ENCODE results near the gene TGFBR1. TPM values are rescaled to one million over a fixed set of nuclear protein-coding genes. Genes with fewer than 3 reads are reported as not detected.
A peak's percentile ranks its signal among the peaks of the same experiment; 100 is the strongest.

TGFBR1 gene
- total RNA-seq, 3 donors from 2014 or later, result 14.6 to 19.6 (median 17.0) TPM

- peak; percentile 76 to 80 for ATAC-seq
- peaks cover 18% of the 10 kb centered on the region for H3K36me3 Mint-ChIP-seq (ENCODE audit: insufficient read depth)
- no peaks in the 10 kb centered on the region for H3K27me3 Mint-ChIP-seq (ENCODE audit: low read depth)
- peaks cover 80% of the 10 kb centered on the region for H3K4me1 Mint-ChIP-seq (ENCODE audit: low read depth)
- no peaks in the 10 kb centered on the region for H3K9me3 Mint-ChIP-seq
- no peak overlapping the region for H3K4me3 Mint-ChIP-seq
- no peak for DNase-seq
Measured at GRCh38 chr9:99127356-99128132, 22.6 kb downstream of the TGFBR1 start.

GRCh38 chr9:99128133-99128406 lies 23.2 kb downstream of the TGFBR1 start:
- H3K9me3 Mint-ChIP-seq, result no peaks in the 10 kb centered on the region
- DNase-seq, result no peak
- ATAC-seq, result peak; percentile 51 to 55
- H3K36me3 Mint-ChIP-seq (ENCODE audit: insufficient read depth), result peaks cover 18% of the 10 kb centered on the region
- H3K4me3 Mint-ChIP-seq, result no peak overlapping the region
- no peaks in the 10 kb centered on the region for H3K27me3 Mint-ChIP-seq (ENCODE audit: low read depth)
- H3K4me1 Mint-ChIP-seq (ENCODE audit: low read depth), result peaks cover 81% of the 10 kb centered on the region

- H3K4me3 Mint-ChIP-seq, result peak overlapping the region; percentile 29
- no peaks in the 10 kb centered on the region for H3K9me3 Mint-ChIP-seq
- peaks cover 79% of the 10 kb centered on the region for H3K4me1 Mint-ChIP-seq (ENCODE audit: low read depth)
- H3K36me3 Mint-ChIP-seq (ENCODE audit: insufficient read depth), result peaks cover 17% of the 10 kb centered on the region
- H3K27me3 Mint-ChIP-seq (ENCODE audit: low read depth), result no peaks in the 10 kb centered on the region
- DNase-seq (no peak), ATAC-seq (no peak)
Measured at GRCh38 chr9:99129091-99129490, 24.2 kb downstream of the TGFBR1 start.

GRCh38 chr9:99130069-99130468 lies 25.2 kb downstream of the TGFBR1 start:
- no peaks in the 10 kb centered on the region for H3K27me3 Mint-ChIP-seq (ENCODE audit: low read depth)
- H3K4me3 Mint-ChIP-seq, result no peak overlapping the region
- H3K9me3 Mint-ChIP-seq, result no peaks in the 10 kb centered on the region
- peaks cover 15% of the 10 kb centered on the region for H3K36me3 Mint-ChIP-seq (ENCODE audit: insufficient read depth)
- DNase-seq, result no peak
- peaks cover 79% of the 10 kb centered on the region for H3K4me1 Mint-ChIP-seq (ENCODE audit: low read depth)
- ATAC-seq, result peak; percentile 39 to 42

GRCh38 chr9:99133145-99133544 lies 28.2 kb downstream of the TGFBR1 start:
- DNase-seq (no peak), ATAC-seq (no peak)
- Mint-ChIP-seq H3K36me3 (ENCODE audit: insufficient read depth) (peaks cover 8% of the 10 kb centered on the region), H3K9me3 (no peaks in the 10 kb centered on the region), H3K27me3 (ENCODE audit: low read depth) (no peaks in the 10 kb centered on the region), H3K4me1 (ENCODE audit: low read depth) (peaks cover 76% of the 10 kb centered on the region), H3K4me3 (no peak overlapping the region)

- ATAC-seq (peak; percentile 53 to 57), DNase-seq (no peak)
- Mint-ChIP-seq H3K9me3 (no peaks in the 10 kb centered on the region), H3K4me1 (ENCODE audit: low read depth) (peaks cover 70% of the 10 kb centered on the region), H3K27me3 (ENCODE audit: low read depth) (no peaks in the 10 kb centered on the region), H3K36me3 (ENCODE audit: insufficient read depth) (peaks cover 13% of the 10 kb centered on the region), H3K4me3 (peak overlapping the region; percentile 56)
Measured at GRCh38 chr9:99134893-99135341, 30.0 kb downstream of the TGFBR1 start.

GRCh38 chr9:99135456-99135855 lies 30.5 kb downstream of the TGFBR1 start:
- no peaks in the 10 kb centered on the region for H3K27me3 Mint-ChIP-seq (ENCODE audit: low read depth)
- DNase-seq, result no peak
- H3K4me3 Mint-ChIP-seq, result peak overlapping the region; percentile 56

GRCh38 chr9:99137225-99137624 lies 32.3 kb downstream of the TGFBR1 start:
- peaks cover 57% of the 10 kb centered on the region for H3K4me1 Mint-ChIP-seq (ENCODE audit: low read depth)
- peaks cover 19% of the 10 kb centered on the region for H3K36me3 Mint-ChIP-seq (ENCODE audit: insufficient read depth)
- no peaks in the 10 kb centered on the region for H3K27me3 Mint-ChIP-seq (ENCODE audit: low read depth)
- ATAC-seq, result no peak
- H3K9me3 Mint-ChIP-seq, result no peaks in the 10 kb centered on the region
- DNase-seq, result no peak
- no peak overlapping the region for H3K4me3 Mint-ChIP-seq

More at GRCh38 chr9:99135456-99135855, 30.5 kb downstream of the TGFBR1 start:
- peak; percentile 61 to 68 for ATAC-seq
- peaks cover 13% of the 10 kb centered on the region for H3K36me3 Mint-ChIP-seq (ENCODE audit: insufficient read depth)
- peaks cover 66% of the 10 kb centered on the region for H3K4me1 Mint-ChIP-seq (ENCODE audit: low read depth)
- H3K9me3 Mint-ChIP-seq, result no peaks in the 10 kb centered on the region

- H3K36me3 Mint-ChIP-seq (ENCODE audit: insufficient read depth), result peaks cover 22% of the 10 kb centered on the region
- no peaks in the 10 kb centered on the region for H3K9me3 Mint-ChIP-seq
- H3K4me1 Mint-ChIP-seq (ENCODE audit: low read depth), result peaks cover 53% of the 10 kb centered on the region
- no peaks in the 10 kb centered on the region for H3K27me3 Mint-ChIP-seq (ENCODE audit: low read depth)
- no peak overlapping the region for H3K4me3 Mint-ChIP-seq
- no peak for ATAC-seq
- no peak for DNase-seq
Measured at GRCh38 chr9:99137891-99138290, 33.0 kb downstream of the TGFBR1 start.

- Mint-ChIP-seq H3K36me3 (ENCODE audit: insufficient read depth) (peaks cover 22% of the 10 kb centered on the region), H3K9me3 (no peaks in the 10 kb centered on the region), H3K4me3 (no peak overlapping the region), H3K27me3 (ENCODE audit: low read depth) (no peaks in the 10 kb centered on the region), H3K4me1 (ENCODE audit: low read depth) (peaks cover 47% of the 10 kb centered on the region)
- ATAC-seq, result no peak
- no peak for DNase-seq
Measured at GRCh38 chr9:99138424-99139284, 33.7 kb downstream of the TGFBR1 start.

GRCh38 chr9:99139868-99140267 lies 35.0 kb downstream of the TGFBR1 start:
- ATAC-seq (no peak), DNase-seq (no peak)
- peaks cover 23% of the 10 kb centered on the region for H3K36me3 Mint-ChIP-seq (ENCODE audit: insufficient read depth)
- H3K4me1 Mint-ChIP-seq (ENCODE audit: low read depth), result peaks cover 39% of the 10 kb centered on the region
- H3K9me3 Mint-ChIP-seq, result no peaks in the 10 kb centered on the region
- H3K27me3 Mint-ChIP-seq (ENCODE audit: low read depth), result no peaks in the 10 kb centered on the region
- H3K4me3 Mint-ChIP-seq, result no peak overlapping the region

- peaks cover 30% of the 10 kb centered on the region for H3K4me1 Mint-ChIP-seq (ENCODE audit: low read depth)
- H3K27me3 Mint-ChIP-seq (ENCODE audit: low read depth), result no peaks in the 10 kb centered on the region
- H3K36me3 Mint-ChIP-seq (ENCODE audit: insufficient read depth), result peaks cover 31% of the 10 kb centered on the region
- H3K4me3 Mint-ChIP-seq, result no peak overlapping the region
- ATAC-seq (peak; percentile 65 to 86), DNase-seq (peak; percentile 47)
- H3K9me3 Mint-ChIP-seq, result no peaks in the 10 kb centered on the region
Measured at GRCh38 chr9:99140685-99141314, 35.9 kb downstream of the TGFBR1 start.

GRCh38 chr9:99141849-99142248 lies 36.9 kb downstream of the TGFBR1 start:
- H3K27me3 Mint-ChIP-seq (ENCODE audit: low read depth), result no peaks in the 10 kb centered on the region
- no peak for DNase-seq
- peaks cover 22% of the 10 kb centered on the region for H3K4me1 Mint-ChIP-seq (ENCODE audit: low read depth)
- no peak overlapping the region for H3K4me3 Mint-ChIP-seq
- ATAC-seq, result no peak
- peaks cover 40% of the 10 kb centered on the region for H3K36me3 Mint-ChIP-seq (ENCODE audit: insufficient read depth)
- no peaks in the 10 kb centered on the region for H3K9me3 Mint-ChIP-seq

- ATAC-seq, result no peak
- Mint-ChIP-seq H3K36me3 (ENCODE audit: insufficient read depth) (peaks cover 42% of the 10 kb centered on the region), H3K9me3 (no peaks in the 10 kb centered on the region), H3K4me1 (ENCODE audit: low read depth) (peaks cover 20% of the 10 kb centered on the region), H3K4me3 (no peak overlapping the region), H3K27me3 (ENCODE audit: low read depth) (no peaks in the 10 kb centered on the region)
- DNase-seq, result no peak
Measured at GRCh38 chr9:99142275-99142674, 37.4 kb downstream of the TGFBR1 start.

Data from activated T-cell treated with anti-CD3 and anti-CD28 coated beads, Interleukin-2, amount 50 U/mL, for 4 hours (primary cell).